GM19463 (cell line): ENCODE measurements around the gene PTGDR2.
"Not testable (repeated sequence)": the region's sequence is repeated elsewhere in the genome, so short reads cannot be mapped to it uniquely, and the experiment has no call there.

ENCODE experiments used
- ATAC-seq: cut with Tn5 transposase; IDR thresholded peaks from one replicate; pipeline ENCODE4 v1.9.1; 2021; ENCODE audit warnings: mild to moderate bottlenecking, moderate library complexity; ENCODE audit not compliant: unreplicated experiment

PTGDR2 gene

GRCh38 chr11:60844045-60844869 lies 11.5 kb downstream of the PTGDR2 start:
- no peak for ATAC-seq

GRCh38 chr11:60842668-60843600 lies 12.8 kb downstream of the PTGDR2 start:
- no peak for ATAC-seq

GRCh38 chr11:60841797-60842667 lies 13.7 kb downstream of the PTGDR2 start, which contains the start of gene CCDC86:
Gene CCDC86, plus strand, starts transcription at chr11:60842113. Its CDS starts 12 bp downstream, at chr11:60842125.
- ATAC-seq: peak; percentile 89

- no peak for ATAC-seq
Measured at GRCh38 chr11:60840470-60841430, 15.0 kb downstream of the PTGDR2 start.

- no peak for ATAC-seq
Measured at GRCh38 chr11:60838132-60838531, 17.6 kb downstream of the PTGDR2 start.

GRCh38 chr11:60836866-60837515 lies 18.8 kb downstream of the PTGDR2 start:
- ATAC-seq: no peak

- no peak for ATAC-seq
Measured at GRCh38 chr11:60835534-60835846, 20.3 kb downstream of the PTGDR2 start.

- no peak for ATAC-seq
Measured at GRCh38 chr11:60834742-60835533, 20.8 kb downstream of the PTGDR2 start.

- no peak for ATAC-seq
Measured at GRCh38 chr11:60831501-60832079, 24.2 kb downstream of the PTGDR2 start.

- ATAC-seq: peak; percentile 81
Measured at GRCh38 chr11:60831143-60831500, 24.6 kb downstream of the PTGDR2 start.

- peak; percentile 42 for ATAC-seq
Measured at GRCh38 chr11:60830478-60831142, 25.1 kb downstream of the PTGDR2 start.

- no peak for ATAC-seq
Measured at GRCh38 chr11:60825790-60826189, 30.0 kb downstream of the PTGDR2 start.

GRCh38 chr11:60825118-60825517 lies 30.6 kb downstream of the PTGDR2 start:
- ATAC-seq: no peak

- not testable (repeated sequence) for ATAC-seq
Measured at GRCh38 chr11:60823745-60824306, 31.9 kb downstream of the PTGDR2 start.

GRCh38 chr11:60821827-60822599 lies 33.7 kb downstream of the PTGDR2 start:
- ATAC-seq: peak; percentile 68

- no peak for ATAC-seq
Measured at GRCh38 chr11:60818057-60818456, 37.7 kb downstream of the PTGDR2 start.
